Aorta (tissue), 5 donors: ENCODE data around the gene PLCXD3. TPM values are rescaled to one million over a fixed set of nuclear protein-coding genes. Genes with fewer than 3 reads are reported as not detected.

Experiments used
- ATAC-seq: fragments of 200-7000 bp; cut with Tn5 transposase; one replicate; pipeline ENCODE4 v1.9.1; 2022; ENCODE audit warnings: moderate library complexity; ENCODE audit not compliant: low FRiP score
- DNase-seq, 2 donors: peaks; one replicate each; pipeline ENCODE4 v3.0.0-alpha.2; 2020
- H3K27ac ChIP-seq, 2 donors: one replicate each; pipeline ENCODE4 v1.5.1; 2013; ENCODE audit warnings: low read length in 2 of 2, mild to moderate bottlenecking in 2 of 2, moderate library complexity in 2 of 2, control low read depth in 1 of 2, inconsistent platforms in 1 of 2, low read depth in 1 of 2
- H3K27me3 ChIP-seq, 2 donors: one replicate each; pipeline ENCODE4 v1.6.1; 2013; ENCODE audit warnings: control low read depth in 1 of 2, low read length in 1 of 2, mild to moderate bottlenecking in 1 of 2, moderate library complexity in 1 of 2; ENCODE audit not compliant: insufficient read depth in 2 of 2, control insufficient read depth in 1 of 2
- H3K36me3 ChIP-seq, 2 donors: one replicate each; pipeline ENCODE4 v1.6.1; 2013; ENCODE audit warnings: control low read depth in 1 of 2, low read length in 1 of 2, mild to moderate bottlenecking in 1 of 2; ENCODE audit not compliant: insufficient read depth in 2 of 2, control insufficient read depth in 1 of 2
- H3K4me1 ChIP-seq, 2 donors: one replicate each; pipeline ENCODE4 v1.6.1; 2013; ENCODE audit warnings: low read length in 2 of 2, control low read depth in 1 of 2, mild to moderate bottlenecking in 1 of 2, moderate library complexity in 1 of 2; ENCODE audit not compliant: insufficient read depth in 2 of 2, control insufficient read depth in 1 of 2
- H3K4me3 ChIP-seq, 2 donors: one replicate each; pipeline ENCODE4 v1.5.1; 2013; ENCODE audit warnings: low read length in 2 of 2, control low read depth in 1 of 2, mild to moderate bottlenecking in 1 of 2
- H3K9me3 ChIP-seq: one replicate; pipeline ENCODE4 v1.6.1; 2013; ENCODE audit warnings: mild to moderate bottlenecking, low read length; ENCODE audit not compliant: control insufficient read depth
- WGBS, 2 donors: extraction: QIAGEN DNeasy Blood & Tissue Kit; methylation state at CpG; one replicate each; pipeline ENCODE4 v1.1.7; 2013; 5-methylcytosine and 5-hydroxymethylcytosine counted together
- intact Hi-C, 2 donors: fragments of 100-400 bp; cut with DNase I; formaldehyde crosslinking; loops; one replicate each; pipeline versions ENCODE4 v1.14.2 to v1.15.0; 2022
- polyA plus RNA-seq, 2 donors: library from polyadenylated mRNA; stranded (reverse); fragments of 200-250 nt; gene quantifications; one replicate each; pipeline ENCODE4 v1.2.3, GENCODE V29; 2013
- total RNA-seq, 2 donors: library from RNA; stranded (reverse); fragmentation: NEBNext Ultra II Directional; extraction: Animal tissue kit (Norgen Biotek cat#: 25700); gene quantifications; one replicate each; pipeline ENCODE4 v1.2.1, GENCODE V29; 2021
- donor health status: healthy with polysubstance abuse.
- donor health status: Bipolar disorder and iron deficiency.
- donor health status: DM: no; HTN: no; CAD: no.
- donor health status: DM: no; HTN: no; CAD: no.
- donor health status: DM: yes; HTN: yes; CAD: no.

Gene PLCXD3
- total and polyA plus RNA-seq, 4 donors, result 0.67 to 14.5 (median 8.3) TPM

DNA sequence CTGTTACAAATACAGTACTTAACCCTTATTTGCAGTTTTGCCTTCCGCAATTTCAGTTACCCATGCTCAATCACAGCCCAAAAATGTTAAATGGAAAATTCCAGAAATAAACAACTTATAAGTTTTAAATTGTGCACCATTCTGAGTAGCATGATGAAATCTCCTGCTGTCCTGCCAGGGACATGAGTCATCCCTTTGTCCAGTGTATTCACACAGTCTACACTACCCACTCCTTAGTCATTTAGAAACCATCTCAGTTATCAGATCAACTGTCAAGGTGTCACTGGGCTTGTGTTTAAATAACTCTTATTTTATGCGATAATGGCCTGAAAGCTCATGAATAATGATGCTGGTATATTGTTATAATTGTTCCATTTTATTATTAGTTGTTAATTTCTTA, 95.8 kb downstream of the PLCXD3 start:
- no peak overlapping the region for H3K27ac ChIP-seq
- intact Hi-C loops, result no loop called here
- ATAC-seq (peak; percentile 79), DNase-seq (peak in 1 of 2 donors; percentile 48)
- peaks cover 0 to 2% of the 10 kb centered on the region in 2 donors for H3K27me3 ChIP-seq
- H3K9me3 ChIP-seq, result no peaks in the 10 kb centered on the region
- H3K4me1 ChIP-seq, result no peaks in the 10 kb centered on the region
- WGBS, 2 donors, result 59 to 63% methylated on average over 2 of the region's 2 CpGs
- H3K4me3 ChIP-seq, result no peak overlapping the region
- no peaks in the 10 kb centered on the region for H3K36me3 ChIP-seq

DNA sequence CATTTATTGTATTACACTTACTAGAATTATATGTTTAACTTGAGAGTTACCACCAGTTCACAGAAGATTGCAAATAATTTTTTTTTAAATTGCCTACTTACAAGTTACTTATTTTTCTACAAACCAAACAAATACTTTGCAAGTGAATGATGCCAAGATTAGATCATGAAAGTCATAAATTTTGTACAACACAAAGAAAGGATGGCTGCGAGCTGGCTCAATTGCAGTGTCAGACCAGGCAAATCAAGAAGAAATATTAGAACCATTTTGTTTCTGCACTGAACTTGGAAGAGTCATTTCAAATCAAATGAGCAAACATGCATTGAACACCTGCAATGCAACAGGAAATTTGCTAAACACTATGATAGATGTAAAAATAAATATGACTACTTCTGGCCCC, 97.3 kb downstream of the PLCXD3 start:
- H3K36me3 ChIP-seq, result no peaks in the 10 kb centered on the region
- H3K9me3 ChIP-seq, result no peaks in the 10 kb centered on the region
- DNase-seq (no peak), ATAC-seq (no peak)
- no peak overlapping the region for H3K27ac ChIP-seq
- H3K4me3 ChIP-seq, result no peak overlapping the region
- intact Hi-C loops, result no loop called here
- WGBS, 2 donors, result 78 to 90% methylated on average over 1 of the region's 1 CpG
- peaks cover 0 to 2% of the 10 kb centered on the region in 2 donors for H3K27me3 ChIP-seq
- H3K4me1 ChIP-seq, result no peaks in the 10 kb centered on the region

DNA sequence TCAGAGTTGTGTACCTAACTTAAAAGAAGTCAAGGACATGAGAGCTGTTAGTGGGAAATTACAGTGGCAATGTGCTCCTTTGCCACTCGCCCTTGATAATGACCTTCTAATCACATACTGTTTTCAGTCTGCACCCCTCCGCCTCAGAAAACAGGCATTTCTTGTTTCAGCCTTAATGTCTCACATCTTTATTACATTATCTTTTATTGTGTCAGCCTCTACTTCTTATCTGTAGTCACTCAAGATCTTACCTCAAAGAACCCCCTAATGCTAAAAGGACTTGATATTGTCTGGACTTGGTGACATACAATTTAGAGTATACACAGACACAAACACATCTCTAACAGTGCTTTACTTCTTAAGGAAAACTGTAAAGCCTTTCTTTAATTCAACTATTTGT, 97.9 kb downstream of the PLCXD3 start:
- no peak for ATAC-seq
- no peaks in the 10 kb centered on the region for H3K4me1 ChIP-seq
- no peak overlapping the region for H3K4me3 ChIP-seq
- H3K36me3 ChIP-seq, result no peaks in the 10 kb centered on the region
- WGBS, 2 donors, result 91 to 92% methylated on average over 2 of the region's 2 CpGs
- DNase-seq, result no peak
- intact Hi-C loops, result no loop called here
- H3K27ac ChIP-seq, result no peak overlapping the region
- no peaks in the 10 kb centered on the region for H3K9me3 ChIP-seq
- peaks cover 0 to 2% of the 10 kb centered on the region in 2 donors for H3K27me3 ChIP-seq

DNA sequence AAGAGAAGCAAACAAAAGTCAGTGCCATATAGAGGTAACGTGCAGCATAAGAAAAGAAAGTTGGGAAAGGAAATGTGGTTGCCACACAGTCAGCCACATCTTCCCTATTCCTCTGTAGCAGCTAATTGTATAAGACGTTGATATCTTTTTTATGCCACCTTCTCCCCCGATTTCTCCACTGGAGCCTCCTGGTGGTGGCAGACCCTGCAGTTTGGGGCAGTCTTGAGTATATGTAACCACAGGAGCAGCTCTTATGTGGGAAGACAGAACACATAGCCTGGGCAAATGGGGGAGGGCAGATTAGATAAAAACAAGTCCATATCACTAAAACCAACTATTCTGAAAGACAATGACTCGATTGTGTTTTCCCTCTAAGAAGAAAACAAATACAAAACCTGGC, 99.7 kb downstream of the PLCXD3 start:
- no peak for ATAC-seq
- no peaks in the 10 kb centered on the region for H3K27me3 ChIP-seq

DNA sequence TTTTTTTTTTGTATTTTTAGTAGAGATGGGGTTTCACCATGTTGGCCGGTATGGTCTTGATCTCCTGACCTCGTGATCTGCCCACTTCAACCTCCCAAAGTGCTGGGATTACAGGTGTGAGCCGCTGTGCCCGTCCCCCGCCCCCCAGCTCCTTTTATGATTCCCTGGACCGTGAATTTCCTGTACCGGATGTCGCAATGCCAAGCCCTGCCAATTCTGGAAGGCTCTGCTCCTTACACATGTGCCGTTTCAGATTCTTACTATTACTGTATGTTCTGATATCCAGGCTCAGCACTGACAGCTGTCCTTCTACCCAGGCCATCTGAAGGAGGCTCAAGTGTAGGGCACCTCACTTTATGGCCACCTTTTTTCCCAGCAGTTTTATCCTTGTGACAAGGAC, 100.1 kb downstream of the PLCXD3 start:
- H3K4me3 ChIP-seq, result no peak overlapping the region
- DNase-seq (no peak), ATAC-seq (no peak)
- H3K27ac ChIP-seq, result no peak overlapping the region
- no peaks in the 10 kb centered on the region for H3K36me3 ChIP-seq
- H3K4me1 ChIP-seq, result no peaks in the 10 kb centered on the region
- 81 to 94% methylated on average over 9 of the region's 9 CpGs for WGBS, 2 donors
- H3K27me3 ChIP-seq, result no peaks in the 10 kb centered on the region
- intact Hi-C loops, result no loop called here
- H3K9me3 ChIP-seq, result no peaks in the 10 kb centered on the region

More for the DNA sequence above, 99.7 kb downstream of the PLCXD3 start:
- WGBS, 2 donors, result 83 to 84% methylated on average over 4 of the region's 4 CpGs
- intact Hi-C loops, result no loop called here
- no peak for DNase-seq
- H3K4me3 ChIP-seq, result no peak overlapping the region
- no peaks in the 10 kb centered on the region for H3K36me3 ChIP-seq
- H3K4me1 ChIP-seq, result no peaks in the 10 kb centered on the region
- H3K27ac ChIP-seq, result no peak overlapping the region
- H3K9me3 ChIP-seq, result no peaks in the 10 kb centered on the region

DNA sequence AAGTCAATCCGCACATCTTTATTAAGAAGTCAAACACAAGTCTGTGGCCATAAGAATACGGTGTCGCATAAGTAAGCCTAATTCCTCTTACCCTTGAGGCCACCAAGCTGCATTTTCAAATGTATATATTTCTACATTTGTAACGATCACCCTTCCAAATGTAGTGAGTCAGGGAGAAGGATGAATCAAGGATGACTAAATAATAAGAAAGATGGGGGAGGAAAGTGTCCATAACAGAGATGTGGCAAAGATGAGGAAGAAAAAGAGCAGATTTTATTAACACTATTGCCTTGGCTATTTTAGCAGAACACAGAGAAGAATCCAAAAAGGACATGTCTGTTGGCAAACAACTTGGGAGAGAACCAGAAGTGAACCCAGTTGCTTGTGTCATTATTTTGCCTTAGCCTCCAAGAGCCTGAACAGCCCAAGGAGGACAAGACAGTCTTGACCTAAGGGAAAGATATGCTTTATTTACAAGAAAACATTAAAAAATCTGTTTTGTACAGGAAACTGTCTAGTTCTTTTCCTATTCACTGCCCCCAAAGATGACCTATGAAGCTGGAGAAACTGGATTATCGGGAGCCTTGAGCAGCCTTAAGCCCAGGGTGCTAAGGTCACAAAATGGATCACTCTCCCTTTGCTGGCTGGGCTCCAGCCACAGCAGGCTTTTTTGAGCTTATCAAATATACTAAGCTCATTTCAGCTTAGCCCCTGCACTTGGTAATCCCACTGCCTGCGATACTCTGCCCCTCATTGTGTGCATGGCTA, 101.5 kb downstream of the PLCXD3 start:
- intact Hi-C loops, result no loop called here
- no peak for ATAC-seq
- 91 to 93% methylated on average over 6 of the region's 6 CpGs for WGBS, 2 donors

DNA sequence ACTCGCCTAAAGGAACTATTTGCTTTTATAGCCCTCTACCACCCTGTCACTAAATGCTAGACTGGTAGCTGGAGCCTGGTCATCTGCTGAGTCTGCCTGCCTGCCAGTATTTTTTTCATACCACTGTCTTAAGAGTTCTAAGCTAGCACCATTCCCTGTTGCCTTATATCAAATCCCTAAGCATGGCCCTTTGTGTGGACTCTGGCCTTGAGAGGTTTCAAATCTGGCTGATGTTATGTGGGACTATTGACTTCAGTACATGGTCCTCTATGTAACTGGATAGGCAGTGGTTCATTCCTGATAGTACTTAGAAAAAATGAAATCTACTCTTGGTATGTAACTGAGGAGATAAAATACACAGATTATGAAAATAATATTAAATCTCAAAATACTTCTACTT, 103.5 kb downstream of the PLCXD3 start:
- DNase-seq (no peak), ATAC-seq (no peak)
- Histone ChIP-seq H3K27ac (no peak overlapping the region), H3K36me3 (no peaks in the 10 kb centered on the region), H3K9me3 (no peaks in the 10 kb centered on the region), H3K4me3 (no peak overlapping the region), H3K27me3 (no peaks in the 10 kb centered on the region), H3K4me1 (no peaks in the 10 kb centered on the region)
- WGBS, 2 donors, result 76 to 93% methylated on average over 1 of the region's 1 CpG
- intact Hi-C loops, result no loop called here

More for the DNA sequence above, 101.5 kb downstream of the PLCXD3 start:
- no peak overlapping the region for H3K4me3 ChIP-seq
- no peaks in the 10 kb centered on the region for H3K9me3 ChIP-seq
- no peak overlapping the region for H3K27ac ChIP-seq
- no peaks in the 10 kb centered on the region for H3K27me3 ChIP-seq
- no peaks in the 10 kb centered on the region for H3K36me3 ChIP-seq
- no peak for DNase-seq
- H3K4me1 ChIP-seq, result no peaks in the 10 kb centered on the region

DNA sequence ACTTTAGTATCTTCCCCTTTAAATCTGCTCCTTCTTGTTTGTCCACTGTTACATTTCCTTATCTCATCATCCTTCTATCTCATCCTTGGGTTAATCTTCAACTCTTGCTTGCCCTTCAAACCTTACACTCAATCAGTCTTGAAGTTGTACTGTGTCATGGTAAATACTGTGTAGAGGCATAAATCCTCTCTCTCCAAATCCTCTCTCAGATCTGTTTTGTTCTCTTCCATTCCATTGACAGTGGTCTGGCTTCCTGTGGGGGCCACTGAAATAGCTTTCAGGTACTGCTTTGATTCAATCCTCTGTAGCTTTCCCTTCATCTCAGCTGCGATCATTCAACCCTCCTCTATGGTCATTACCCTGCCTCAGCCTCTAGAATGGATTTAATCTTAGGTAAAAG, 104.0 kb downstream of the PLCXD3 start:
- DNase-seq (no peak), ATAC-seq (no peak)
- no peak overlapping the region for H3K27ac ChIP-seq
- WGBS, 2 donors, result 94 to 100% methylated on average over 1 of the region's 1 CpG
- intact Hi-C loops, result no loop called here
- H3K36me3 ChIP-seq, result no peaks in the 10 kb centered on the region
- H3K9me3 ChIP-seq, result no peaks in the 10 kb centered on the region
- H3K4me3 ChIP-seq, result no peak overlapping the region
- H3K4me1 ChIP-seq, result no peaks in the 10 kb centered on the region
- no peaks in the 10 kb centered on the region for H3K27me3 ChIP-seq

DNA sequence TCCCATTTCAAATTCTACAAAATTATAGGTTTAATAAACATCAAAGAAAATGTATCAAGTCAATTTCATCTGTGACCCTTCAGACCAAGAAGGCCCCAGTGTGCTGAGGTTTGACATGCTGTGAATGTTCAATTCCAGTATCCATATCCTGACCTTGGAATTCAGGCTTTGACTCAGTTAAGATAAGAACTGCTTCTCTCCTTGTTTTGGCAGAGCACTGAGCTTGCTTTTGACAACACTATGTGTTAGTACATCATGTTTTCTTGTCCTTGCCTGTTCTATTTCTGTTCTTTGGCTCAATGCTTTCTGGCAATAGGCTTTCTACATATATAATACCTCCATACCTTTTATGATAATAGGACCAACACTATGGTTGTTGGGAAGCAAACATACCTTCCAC, 105.6 kb downstream of the PLCXD3 start:
- no peaks in the 10 kb centered on the region for H3K9me3 ChIP-seq
- H3K4me3 ChIP-seq, result no peak overlapping the region
- H3K27me3 ChIP-seq, result no peaks in the 10 kb centered on the region
- ATAC-seq (no peak), DNase-seq (no peak)
- no peaks in the 10 kb centered on the region for H3K36me3 ChIP-seq
- H3K27ac ChIP-seq, result no peak overlapping the region
- intact Hi-C loops, result no loop called here
- H3K4me1 ChIP-seq, result no peaks in the 10 kb centered on the region
